BE2C (cell line): ENCODE results near the gene PFDN2.
A peak's percentile ranks its signal among the peaks of the same experiment; 100 is the strongest.
"Not testable (repeated sequence)": the region's sequence is repeated elsewhere in the genome, so short reads cannot be mapped to it uniquely, and the experiment has no call there.

Experiments
- DNase-seq: peaks from one replicate; pipeline ENCODE4 v3.0.0-alpha.2; 2020
- H3K27me3 ChIP-seq: fragments of 250-450 bp; sonication (Bioruptor Pico); 2 replicates; pipeline ENCODE4 v1.5.1; 2020; ENCODE audit warnings: mild to moderate bottlenecking
- H3K36me3 ChIP-seq: fragments of 250-450 bp; sonication (Bioruptor Pico); 2 replicates; pipeline ENCODE4 v1.5.1; 2020; ENCODE audit warnings: mild to moderate bottlenecking
- H3K4me1 ChIP-seq: fragments of 250-450 bp; sonication (Bioruptor Pico); 2 replicates; pipeline ENCODE4 v1.5.1; 2020
- H3K4me3 ChIP-seq: 2 replicates; pipeline ENCODE4 v1.5.1; 2011; ENCODE audit warnings: low read depth, low read length
- H3K9me3 ChIP-seq: fragments of 250-450 bp; sonication (Bioruptor Pico); 2 replicates; pipeline ENCODE4 v1.5.1; 2020
- CTCF ChIP-seq: IDR thresholded peaks from 2 replicates; pipeline ENCODE4 v1.5.1; 2012; ENCODE audit warnings: mild to moderate bottlenecking, low read depth, low read length

The PFDN2 gene

DNA sequence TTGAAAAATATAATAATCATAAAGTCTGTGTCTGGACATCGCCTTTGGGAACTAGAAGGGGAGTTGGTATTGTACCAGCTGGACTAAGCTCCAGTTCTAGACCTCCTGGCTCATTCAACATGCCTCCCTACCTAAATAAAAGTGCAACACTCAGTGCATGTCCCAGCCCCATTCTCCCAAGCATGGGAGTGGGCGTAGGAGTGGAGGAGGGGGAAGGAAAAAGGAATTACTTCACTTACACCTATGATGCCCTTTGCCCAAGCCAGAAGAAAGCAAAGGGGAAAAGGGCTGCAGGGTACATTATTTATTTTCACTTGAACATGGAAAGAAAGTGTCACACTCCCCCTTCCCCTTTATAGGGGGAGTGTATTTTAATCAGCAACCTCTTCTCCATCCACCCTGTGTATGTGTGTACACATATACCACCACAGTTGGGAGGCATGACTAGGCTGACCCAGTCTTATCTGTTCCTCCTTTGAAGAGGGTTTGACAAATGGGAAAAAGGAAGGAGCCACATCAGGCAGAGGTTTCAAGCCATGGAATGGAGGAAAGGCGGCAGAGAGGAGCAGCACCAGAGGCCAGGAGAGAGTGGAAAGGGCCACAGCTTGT, 3.3 kb upstream of the PFDN2 start:
- Histone ChIP-seq H3K4me1 (peaks cover 8% of the 10 kb centered on the region), H3K9me3 (no peaks in the 10 kb centered on the region), H3K4me3 (no peak overlapping the region), H3K27me3 (no peaks in the 10 kb centered on the region), H3K36me3 (peaks cover 49% of the 10 kb centered on the region)
- TF ChIP-seq CTCF = no peak
- no peak for DNase-seq

GRCh38 chr1:161119092-161119903, 1.5 kb upstream of the PFDN2 start:
- Histone ChIP-seq H3K4me3 (peak overlapping the region; percentile 91), H3K36me3 (peaks cover 34% of the 10 kb centered on the region)

DNA sequence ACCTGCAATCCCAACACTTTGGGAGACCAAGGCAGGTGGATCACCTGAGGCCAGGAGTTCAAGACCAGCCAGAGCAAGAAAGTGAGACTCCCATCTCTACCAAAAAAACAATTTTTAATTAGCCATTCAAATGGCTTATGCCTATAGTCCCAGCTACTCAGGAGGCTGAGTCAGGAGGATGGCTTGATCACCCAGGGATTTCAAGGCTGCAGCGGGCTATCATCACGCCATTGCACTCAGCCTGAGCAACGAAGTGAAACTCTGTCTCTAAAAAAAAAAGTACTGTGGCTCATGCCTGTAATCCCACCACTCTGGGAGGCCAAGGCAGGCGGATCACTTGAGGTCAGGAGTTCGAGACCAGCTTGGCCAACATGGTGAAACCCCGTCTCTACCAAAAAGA, 1.9 kb downstream of the PFDN2 start:
- H3K4me3 ChIP-seq, DNase-seq, H3K4me1 ChIP-seq: not testable (repeated sequence)

More at GRCh38 chr1:161119092-161119903, 1.5 kb upstream of the PFDN2 start:
- peak; percentile 47 for TF ChIP-seq CTCF
- H3K4me1 ChIP-seq = peaks cover 8% of the 10 kb centered on the region
- H3K9me3 ChIP-seq = no peaks in the 10 kb centered on the region
- DNase-seq = peak; percentile 78
- H3K27me3 ChIP-seq = no peaks in the 10 kb centered on the region

DNA sequence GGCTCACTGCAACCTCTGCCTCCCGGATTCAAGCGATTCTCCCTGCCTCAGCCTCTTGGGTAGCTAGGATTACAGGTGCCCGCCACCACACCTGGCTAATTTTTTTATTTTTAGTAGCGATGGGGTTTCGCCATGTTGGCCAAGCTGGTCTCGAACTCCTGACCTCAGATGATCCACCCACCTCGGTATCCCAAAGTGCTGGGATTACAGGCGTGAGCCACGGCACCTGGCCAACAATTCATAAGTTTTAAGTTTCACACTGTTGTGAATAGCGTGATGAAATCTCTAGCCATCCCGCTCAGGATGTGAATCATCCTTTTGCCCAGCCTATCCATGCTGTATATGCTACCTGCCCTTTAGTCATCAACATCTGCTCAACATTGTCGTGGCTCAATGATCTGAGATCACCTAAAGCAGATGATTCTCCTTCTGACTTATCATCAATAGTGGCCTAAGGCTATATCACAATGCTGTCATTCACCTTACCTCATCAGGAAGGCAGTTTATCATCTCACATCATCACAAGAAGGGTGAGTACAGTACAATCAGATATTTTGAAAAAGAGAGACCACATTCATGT, 2.6 kb downstream of the PFDN2 start:
- TF ChIP-seq CTCF = no peak
- Histone ChIP-seq H3K9me3 (no peaks in the 10 kb centered on the region), H3K36me3 (peaks cover 2% of the 10 kb centered on the region), H3K27me3 (no peaks in the 10 kb centered on the region), H3K4me1 (peaks cover 8% of the 10 kb centered on the region), H3K4me3 (no peak overlapping the region)
- no peak for DNase-seq

More for the DNA sequence above, 1.9 kb downstream of the PFDN2 start:
- H3K27me3 ChIP-seq, H3K9me3 ChIP-seq, H3K36me3 ChIP-seq: not testable (repeated sequence)

DNA sequence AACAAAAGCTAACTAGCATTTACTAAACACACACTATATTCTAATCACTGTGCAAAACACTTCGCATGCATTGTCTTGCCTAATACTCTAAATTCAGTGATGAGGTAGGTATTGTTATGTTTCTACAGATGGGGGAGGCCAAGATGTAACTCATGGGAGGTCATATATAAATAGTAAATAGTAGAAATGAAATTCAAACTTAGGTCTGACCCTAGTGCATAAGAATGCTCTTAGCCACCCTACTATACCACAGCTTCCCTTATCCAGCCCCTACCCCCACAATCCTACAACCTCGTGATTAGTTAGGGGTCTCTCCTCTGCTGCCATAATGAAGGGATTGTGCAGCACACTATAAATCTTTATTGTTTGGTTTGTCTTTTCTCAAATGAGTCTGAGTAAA, 3.3 kb downstream of the PFDN2 start:
- H3K4me1 ChIP-seq = peaks cover 8% of the 10 kb centered on the region
- H3K36me3 ChIP-seq = peaks cover 3% of the 10 kb centered on the region; the same call in 1 of the 2 replicates
- no peak for TF ChIP-seq CTCF

DNA sequence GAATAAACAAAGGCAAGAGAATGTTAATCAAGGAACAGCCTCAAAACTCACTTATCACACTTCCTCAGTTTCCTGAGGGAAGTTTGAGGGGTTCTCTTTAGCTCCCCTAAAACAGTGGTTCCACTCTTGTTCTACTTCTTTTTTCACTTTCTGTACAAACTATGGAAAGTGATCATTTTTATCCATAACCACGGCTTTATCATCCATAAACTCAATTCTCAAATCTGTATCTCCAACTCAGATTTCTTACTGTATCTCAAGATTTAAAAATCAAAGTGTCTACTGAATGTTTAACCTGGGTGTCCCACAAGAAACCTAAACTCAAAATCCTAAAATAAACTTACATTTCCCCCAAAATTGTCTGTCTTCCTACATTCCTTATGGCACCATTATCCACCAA, 3.9 kb downstream of the PFDN2 start:
- no peak for TF ChIP-seq CTCF

More for the DNA sequence above, 3.3 kb downstream of the PFDN2 start:
- Histone ChIP-seq H3K27me3 (no peaks in the 10 kb centered on the region), H3K9me3 (no peaks in the 10 kb centered on the region), H3K4me3 (no peak overlapping the region)
- DNase-seq = no peak

More for the DNA sequence above, 3.9 kb downstream of the PFDN2 start:
- H3K4me3 ChIP-seq = no peak overlapping the region
- H3K9me3 ChIP-seq = no peaks in the 10 kb centered on the region
- H3K36me3 ChIP-seq = peaks cover 3% of the 10 kb centered on the region; the same call in 1 of the 2 replicates
- H3K4me1 ChIP-seq = peaks cover 2% of the 10 kb centered on the region
- no peaks in the 10 kb centered on the region for H3K27me3 ChIP-seq
- DNase-seq = no peak
